GM12874 (cell line): ENCODE measurements around the gene SLC44A4.

Source experiments
- CTCF ChIP-seq: IDR thresholded peaks from 2 replicates; pipeline ENCODE4 v1.5.1; 2011; ENCODE audit warnings: low read depth, mild to moderate bottlenecking, control low read depth, low read length, moderate library complexity; ENCODE audit not compliant: insufficient read depth

Gene SLC44A4

GRCh38 chr6:31829633-31830283 is 49.0 kb downstream of the SLC44A4 start:
- TF ChIP-seq CTCF, result no peak

GRCh38 chr6:31827286-31828079 is 51.3 kb downstream of the SLC44A4 start, which contains the start of gene HSPA1B:
Gene HSPA1B, plus strand, starts transcription at chr6:31827738. Its CDS starts 213 bp downstream, at chr6:31827951.
- no peak for TF ChIP-seq CTCF

- no peak for TF ChIP-seq CTCF
Observed at GRCh38 chr6:31826793-31827285, 52.0 kb downstream of the SLC44A4 start.

GRCh38 chr6:31825553-31825952 is 53.2 kb downstream of the SLC44A4 start:
- TF ChIP-seq CTCF, result no peak

GRCh38 chr6:31822036-31822821 is 56.6 kb downstream of the SLC44A4 start:
- TF ChIP-seq CTCF, result no peak

- TF ChIP-seq CTCF, result no peak
Observed at GRCh38 chr6:31821301-31822035, 57.3 kb downstream of the SLC44A4 start.

- TF ChIP-seq CTCF, result no peak
Observed at GRCh38 chr6:31819871-31820299, 58.9 kb downstream of the SLC44A4 start.
